HG03457 (cell line): ENCODE measurements around the gene SRC.

Source experiments
- ATAC-seq: cut with Tn5 transposase; IDR thresholded peaks from one replicate; pipeline ENCODE4 v1.9.1; 2021; ENCODE audit warnings: moderate number of reproducible peaks; ENCODE audit not compliant: unreplicated experiment

Gene SRC

GRCh38 chr20:37380864-37381579 is 35.1 kb downstream of the SRC start:
- ATAC-seq, result no peak

GRCh38 chr20:37381621-37382471 is 35.9 kb downstream of the SRC start:
- no peak for ATAC-seq

- no peak for ATAC-seq
These were observed 36.7 kb downstream of the SRC start for GRCh38 chr20:37382482-37383120.

- ATAC-seq, result no peak
These were observed 37.5 kb downstream of the SRC start for GRCh38 chr20:37383229-37383989.

- ATAC-seq, result no peak
These were observed 38.8 kb downstream of the SRC start for GRCh38 chr20:37384683-37385174.

GRCh38 chr20:37385176-37385575 is 39.2 kb downstream of the SRC start:
- no peak for ATAC-seq

DNA sequence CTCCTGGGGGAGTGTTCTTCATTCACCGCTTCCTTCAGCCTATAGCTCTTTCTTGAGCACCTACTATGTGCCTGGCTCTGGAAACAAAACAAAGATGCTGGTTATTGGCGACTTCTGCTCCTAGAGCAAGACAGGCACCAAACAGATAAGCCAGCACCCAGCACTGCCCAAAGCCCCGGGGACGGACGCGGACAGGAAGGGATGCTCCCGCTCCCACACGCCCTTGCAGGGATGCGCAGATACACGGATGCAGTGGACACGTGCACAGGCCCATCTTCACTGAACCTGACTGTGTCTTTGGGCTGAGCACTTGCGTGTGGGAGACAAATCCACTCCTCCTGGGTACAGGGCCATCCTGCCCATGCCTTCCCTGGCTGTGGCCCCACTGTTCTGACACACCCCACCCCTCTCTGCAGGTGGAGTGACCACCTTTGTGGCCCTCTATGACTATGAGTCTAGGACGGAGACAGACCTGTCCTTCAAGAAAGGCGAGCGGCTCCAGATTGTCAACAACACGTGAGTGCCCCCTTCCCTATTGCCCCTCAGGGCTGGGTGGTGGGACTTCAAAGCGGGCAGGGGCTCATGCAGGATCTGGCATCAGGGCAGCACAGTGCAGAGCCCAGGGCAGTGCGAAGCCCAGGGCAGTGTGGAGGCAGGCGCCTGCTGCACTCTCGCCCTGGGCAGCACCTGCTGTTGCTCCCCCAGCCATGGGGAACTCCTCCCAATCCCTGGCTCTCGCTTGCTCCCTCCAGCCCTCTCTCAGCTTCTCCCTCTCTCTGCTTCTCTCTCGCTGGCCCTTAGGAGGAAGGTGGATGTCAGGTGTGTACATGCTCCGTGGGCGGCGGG is 39.9 kb downstream of the SRC start:
- no peak for ATAC-seq

DNA sequence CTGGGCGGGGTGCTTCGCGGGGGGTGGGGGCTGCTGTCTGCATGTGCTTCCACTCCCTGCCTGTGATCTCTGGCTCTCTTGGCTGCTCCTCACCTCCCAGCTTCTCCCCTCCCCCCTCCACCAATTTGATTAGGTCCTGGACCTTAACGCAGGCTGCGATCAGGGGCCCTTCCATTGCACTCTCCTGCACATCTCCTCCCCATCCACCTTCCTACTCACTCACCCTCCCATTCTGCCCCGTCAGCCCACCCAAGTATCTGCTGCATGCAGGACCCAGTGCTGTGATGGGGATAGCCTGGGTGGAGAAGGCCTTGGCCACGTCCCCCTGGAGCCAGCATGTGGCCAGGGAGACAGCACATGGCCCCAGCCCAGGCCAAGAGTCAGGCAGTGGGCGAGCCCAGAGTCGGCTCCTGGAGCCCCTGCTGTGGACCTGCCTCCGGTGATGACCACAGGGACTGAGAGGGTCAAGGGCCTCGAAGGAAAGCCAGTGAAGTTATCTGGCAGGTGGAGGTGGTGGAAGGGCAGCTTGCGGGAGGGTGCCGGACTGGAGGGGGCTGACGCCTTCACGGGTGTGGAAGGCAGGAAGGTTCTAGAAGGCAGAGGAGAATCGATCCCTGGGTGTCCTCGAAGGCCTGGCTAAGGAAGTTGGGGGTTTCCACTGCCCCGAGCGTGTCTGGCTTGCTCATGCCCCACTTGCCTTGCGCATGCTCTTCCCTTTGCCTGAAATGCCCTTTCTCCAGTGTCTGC is 40.7 kb downstream of the SRC start:
- ATAC-seq, result no peak

DNA sequence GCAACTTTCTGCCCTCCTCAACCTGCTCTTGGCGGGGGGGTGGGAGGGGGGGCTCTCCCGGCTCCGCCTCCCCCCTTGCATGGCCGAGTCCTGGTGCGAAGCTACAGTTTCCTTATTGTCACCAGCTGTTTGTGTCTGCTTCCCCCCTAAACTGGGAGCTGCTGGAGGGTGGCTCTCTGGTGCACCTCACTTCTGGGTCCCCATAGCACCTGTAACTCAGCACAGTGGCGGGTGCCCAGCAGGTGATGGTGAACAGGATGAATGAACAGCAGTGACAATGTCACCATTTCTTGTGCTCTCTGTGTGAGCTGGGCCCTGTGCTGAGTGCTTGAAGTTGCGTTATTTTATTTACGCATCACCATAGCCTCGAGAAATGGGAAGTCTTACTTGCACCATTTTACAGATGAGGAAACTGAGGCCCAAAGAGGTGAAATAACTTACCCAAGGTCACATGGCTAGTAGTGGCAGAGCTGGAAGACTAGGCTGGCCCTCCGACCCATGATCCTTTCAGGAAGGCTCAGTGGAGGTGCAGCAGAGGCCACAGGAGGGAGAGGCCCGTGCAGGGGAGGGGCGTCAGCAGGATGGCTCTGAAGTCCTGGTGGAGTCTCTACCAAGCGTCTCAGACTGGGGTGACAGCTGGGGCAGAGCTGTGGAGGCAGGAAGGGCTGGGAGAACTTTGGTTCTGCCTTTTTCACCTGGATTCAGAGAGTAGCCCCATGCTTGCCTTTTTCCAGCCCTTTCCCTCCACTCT is 41.8 kb downstream of the SRC start:
- ATAC-seq, result no peak

DNA sequence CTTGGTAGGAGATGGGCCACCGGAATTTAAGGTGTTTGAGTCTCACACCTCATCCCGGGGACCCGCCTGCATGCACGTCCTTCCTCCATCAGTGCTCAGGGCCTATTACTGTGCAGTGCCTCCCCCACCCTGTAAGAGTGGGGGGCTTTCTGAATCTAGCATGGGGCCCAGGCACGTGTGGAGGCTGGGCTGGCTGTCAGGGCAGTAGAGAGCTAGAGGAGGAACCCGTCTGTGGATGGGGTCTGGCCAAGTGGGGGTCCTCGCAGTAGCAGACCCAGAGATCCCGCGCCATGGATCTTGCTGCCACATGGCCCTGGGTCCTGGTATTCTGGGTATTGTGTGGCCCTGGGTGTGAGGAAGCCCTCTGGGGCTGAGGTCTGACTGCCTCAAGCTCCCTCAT is 42.9 kb downstream of the SRC start:
- no peak for ATAC-seq

GRCh38 chr20:37389241-37389747 is 43.4 kb downstream of the SRC start:
- ATAC-seq, result no peak

DNA sequence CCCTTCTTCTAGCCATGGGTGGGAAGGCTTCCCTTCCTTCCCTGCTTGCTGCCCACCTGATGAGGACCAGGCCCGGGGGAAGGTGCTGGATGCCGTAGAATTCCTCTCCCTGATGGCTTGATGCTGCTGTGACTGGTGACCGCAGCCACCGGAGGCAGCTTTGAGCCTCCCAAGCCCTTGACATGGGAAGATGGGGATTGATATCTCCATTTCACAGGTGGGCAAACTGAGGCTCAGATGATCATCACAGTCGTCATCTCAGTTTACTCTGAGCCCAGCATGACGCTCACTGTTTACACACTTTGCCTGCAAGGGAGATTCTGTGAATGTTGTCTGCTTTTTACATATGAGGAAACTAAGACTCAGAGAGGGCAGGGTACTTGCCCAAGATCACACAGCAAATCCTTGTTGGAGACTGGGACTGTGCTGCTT is 43.9 kb downstream of the SRC start:
- ATAC-seq, result no peak

DNA sequence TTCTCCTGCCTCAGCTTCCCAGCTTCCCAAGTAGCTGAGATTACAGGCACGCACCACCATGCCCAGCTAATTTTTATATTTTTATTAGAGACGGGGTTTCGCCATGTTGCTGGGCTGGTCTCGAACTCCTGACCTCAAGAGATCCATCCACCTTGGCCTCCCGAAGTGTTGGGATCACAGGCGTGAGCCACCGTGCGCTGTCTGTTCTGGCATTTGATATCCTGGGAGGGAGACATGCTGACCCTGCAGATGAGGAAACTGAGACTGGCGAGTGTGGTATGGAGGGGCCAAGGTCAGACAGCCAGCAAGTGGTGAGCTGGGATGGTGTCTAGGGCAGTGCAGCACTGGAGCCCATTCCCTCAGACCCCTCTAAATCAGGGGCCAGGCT is 44.6 kb downstream of the SRC start:
- no peak for ATAC-seq

DNA sequence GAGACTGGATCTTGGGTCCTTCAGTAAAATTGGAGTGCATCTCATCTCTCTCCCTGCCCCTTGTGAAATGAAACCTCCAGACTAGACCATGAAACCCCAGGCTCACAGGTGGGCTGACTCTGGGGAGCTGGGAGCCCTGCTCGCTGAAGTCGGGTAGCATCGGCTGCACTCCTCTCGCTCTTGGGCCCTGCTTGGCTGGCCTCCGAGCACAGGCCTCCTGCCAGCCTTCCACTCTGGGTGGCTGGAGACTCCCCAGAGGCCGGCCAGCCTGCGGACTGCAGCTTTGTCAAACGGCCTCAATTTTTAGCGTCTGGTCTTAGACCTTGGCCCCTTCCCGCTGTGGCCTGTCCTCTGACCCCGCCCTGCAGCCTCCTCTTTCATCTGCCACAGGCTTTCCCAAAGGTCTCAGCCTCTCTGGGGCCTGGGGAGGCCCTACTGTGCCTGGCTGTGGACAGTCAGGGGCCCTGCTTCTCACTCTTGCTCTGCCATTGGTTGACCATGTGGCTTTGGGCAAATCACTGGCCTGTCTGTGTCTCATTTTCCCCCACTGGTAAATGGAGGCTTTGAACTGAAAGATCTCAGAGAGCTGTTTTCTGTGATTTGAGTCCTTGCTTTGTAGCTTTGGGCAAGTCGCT is 45.1 kb downstream of the SRC start:
- ATAC-seq, result no peak

GRCh38 chr20:37392441-37393195 is 46.7 kb downstream of the SRC start:
- ATAC-seq, result no peak

GRCh38 chr20:37393196-37393862 is 47.4 kb downstream of the SRC start:
- ATAC-seq, result no peak
